ENCODE data around the gene CRABP2.

- TF ChIP-seq CTCF (conservative IDR thresholded peaks at IDR 0.05; ENCODE audit: low read depth, low read length): no peak
- no peak for TF ChIP-seq POLR2A (IDR thresholded peaks at IDR 0.05; ENCODE audit: low read depth, low read length)
These were observed 42.6 kb upstream of the CRABP2 start for GRCh38 chr1:156747742-156748669.
